HepG2 (cell line): Measurements from ENCODE around the gene CERT1.

Experiments used
- BHLHE40 ChIP-seq: IDR thresholded peaks from 2 replicates; pipeline ENCODE4 v1.6.1; 2011; ENCODE audit warnings: low read length, improper control_type of control experiment
- CC2D1A ChIP-seq: sonication (generic); formaldehyde crosslinking; IDR thresholded peaks from 2 replicates; pipeline ENCODE4 v1.8.1; 2023; ENCODE audit warnings: mild to moderate bottlenecking, missing genetic modification reagents
- CREB1 ChIP-seq, 2 experiments: fragments of 450-650 bp in 1 of 2; IDR thresholded peaks; 2 replicates each; pipeline ENCODE4 v1.6.1; 2016 to 2017; ENCODE audit warnings: control low read depth in 1 of 2, mild to moderate bottlenecking in 1 of 2, missing compliant biosample characterization in 1 of 2, missing genetic modification characterization in 1 of 2
- GLI4 ChIP-seq: sonication (generic); formaldehyde crosslinking; IDR thresholded peaks from 2 replicates; pipeline ENCODE4 v1.5.1; 2020; ENCODE audit warnings: missing genetic modification reagents, mild to moderate bottlenecking, moderate library complexity, borderline replicate concordance
- PAX8 ChIP-seq: sonication (generic); formaldehyde crosslinking; IDR thresholded peaks from 2 replicates; pipeline ENCODE4 v1.8.0; 2022; ENCODE audit warnings: mild to moderate bottlenecking, missing genetic modification reagents, borderline replicate concordance
- RARA ChIP-seq: IDR thresholded peaks from 2 replicates; pipeline ENCODE4 v1.6.1; 2016; ENCODE audit warnings: missing genetic modification reagents, missing compliant biosample characterization
- SETDB1 ChIP-seq: sonication (generic); formaldehyde crosslinking; IDR thresholded peaks from 2 replicates; pipeline ENCODE4 v1.5.1; 2020; ENCODE audit warnings: missing genetic modification reagents, mild to moderate bottlenecking, borderline replicate concordance
- UBTF ChIP-seq: sonication (generic); formaldehyde crosslinking; IDR thresholded peaks from 2 replicates; pipeline ENCODE4 v1.4.0; 2020; ENCODE audit warnings: mild to moderate bottlenecking, missing genetic modification reagents
- ZBTB1 ChIP-seq: sonication (generic); formaldehyde crosslinking; IDR thresholded peaks from 2 replicates; pipeline ENCODE4 v1.4.0; 2020; ENCODE audit warnings: missing genetic modification reagents, borderline replicate concordance
- ZNF138 ChIP-seq: sonication (generic); formaldehyde crosslinking; IDR thresholded peaks from 2 replicates; pipeline ENCODE4 v1.5.0; 2020; ENCODE audit warnings: mild to moderate bottlenecking, low read depth, missing genetic modification reagents
- TF ChIP-seq, protein P1 (sequence below): IDR thresholded peaks from 2 replicates; pipeline ENCODE4 v1.6.1; 2018; ENCODE audit warnings: missing genetic modification reagents

DNA sequence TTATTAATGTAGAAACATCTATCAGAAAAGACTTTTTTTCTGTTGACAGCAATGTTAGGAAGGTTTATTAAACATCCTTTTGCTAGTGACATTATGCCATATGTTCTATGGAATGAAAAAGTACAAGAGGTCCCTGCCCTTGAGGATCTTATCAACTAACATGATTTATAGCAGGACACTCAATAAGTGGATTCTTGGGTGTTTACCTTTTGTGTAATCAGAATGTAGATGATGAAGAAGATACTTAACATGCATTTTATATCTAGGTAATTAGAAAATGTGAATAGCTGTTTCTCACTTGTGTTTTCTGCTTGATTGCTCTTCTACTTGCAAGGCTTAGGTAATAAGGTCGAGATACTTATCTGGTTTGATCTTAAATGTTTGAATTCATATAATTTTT, 169.5 kb downstream of the CERT1 start:
- TF ChIP-seq ZBTB1 (CRISPR knock-in tag) (no peak), CREB1 (IDR thresholded peaks at IDR 0.05) (no peak), CREB1 (CRISPR knock-in tag; IDR thresholded peaks at IDR 0.05) (no peak), UBTF (no peak), GLI4 (CRISPR knock-in tag) (no peak), PAX8 (CRISPR knock-in tag) (no peak), RARA (CRISPR knock-in tag) (no peak), ZNF138 (CRISPR knock-in tag) (no peak), BHLHE40 (no peak), CC2D1A (CRISPR knock-in tag) (no peak), SETDB1 (no peak)
- TF ChIP-seq, protein P1, sequence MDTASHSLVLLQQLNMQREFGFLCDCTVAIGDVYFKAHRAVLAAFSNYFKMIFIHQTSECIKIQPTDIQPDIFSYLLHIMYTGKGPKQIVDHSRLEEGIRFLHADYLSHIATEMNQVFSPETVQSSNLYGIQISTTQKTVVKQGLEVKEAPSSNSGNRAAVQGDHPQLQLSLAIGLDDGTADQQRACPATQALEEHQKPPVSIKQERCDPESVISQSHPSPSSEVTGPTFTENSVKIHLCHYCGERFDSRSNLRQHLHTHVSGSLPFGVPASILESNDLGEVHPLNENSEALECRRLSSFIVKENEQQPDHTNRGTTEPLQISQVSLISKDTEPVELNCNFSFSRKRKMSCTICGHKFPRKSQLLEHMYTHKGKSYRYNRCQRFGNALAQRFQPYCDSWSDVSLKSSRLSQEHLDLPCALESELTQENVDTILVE (CRISPR knock-in tag): no peak
